ENCODE results near the gene CHRNA4. TPM values are rescaled to one million over a fixed set of nuclear protein-coding genes. Genes with fewer than 3 reads are reported as not detected.

Gene CHRNA4
- not detected in 2 replicates for total RNA-seq

DNA sequence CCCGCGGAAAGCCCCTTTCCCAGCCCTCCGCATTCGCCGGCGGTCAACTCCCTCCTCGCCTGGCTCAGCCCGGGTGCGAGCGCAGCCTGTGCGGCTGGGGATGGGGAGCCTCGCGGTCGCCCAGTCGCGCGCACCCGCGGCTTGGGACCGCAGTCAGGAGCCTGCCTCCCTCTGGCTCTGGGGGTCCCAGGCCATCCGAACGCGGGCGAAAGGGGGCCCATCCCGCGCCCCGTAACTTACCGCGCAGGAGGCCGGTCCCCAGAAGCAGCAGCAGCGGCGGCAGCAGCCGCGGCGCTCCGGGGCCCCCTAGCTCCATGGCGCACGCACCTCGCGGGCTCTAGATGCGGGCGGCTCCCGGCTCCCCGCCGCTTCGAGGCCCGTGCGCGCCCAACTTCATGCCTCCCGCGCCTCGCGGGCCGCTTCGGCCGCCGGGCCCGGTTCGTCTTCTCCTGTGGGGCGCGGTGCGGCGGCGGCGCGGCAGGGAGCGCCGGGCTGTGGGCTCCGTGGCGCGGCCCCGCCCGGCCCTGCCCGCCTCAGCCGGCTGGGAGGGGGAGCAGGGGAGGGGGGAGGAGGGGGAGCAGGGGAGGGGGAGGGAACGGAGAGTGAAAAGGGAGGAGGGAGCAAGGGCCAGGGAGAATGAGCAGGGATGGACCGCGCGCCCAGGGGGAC, at the start of gene CHRNA4:
Gene CHRNA4, minus strand, starts transcription at position 500 of the 669 bp plus-strand sequence. Its CDS starts 184 bp downstream, at position 316.
- DNase-seq (ENCODE audit: low read depth) = no peak

- no peak for DNase-seq (ENCODE audit: low read depth)
Measured at GRCh38 chr20:63409834-63410435, 48.8 kb upstream of the CHRNA4 start.

- no peak for DNase-seq (ENCODE audit: low read depth)
Measured at GRCh38 chr20:63409066-63409833, 48.1 kb upstream of the CHRNA4 start.

GRCh38 chr20:63408684-63409046, 47.5 kb upstream of the CHRNA4 start:
- no peak for DNase-seq (ENCODE audit: low read depth)

- no peak for DNase-seq (ENCODE audit: low read depth)
Measured at GRCh38 chr20:63407928-63408683, 47.0 kb upstream of the CHRNA4 start.

- no peak for DNase-seq (ENCODE audit: low read depth)
Measured at GRCh38 chr20:63406617-63407245, 45.6 kb upstream of the CHRNA4 start.

DNA sequence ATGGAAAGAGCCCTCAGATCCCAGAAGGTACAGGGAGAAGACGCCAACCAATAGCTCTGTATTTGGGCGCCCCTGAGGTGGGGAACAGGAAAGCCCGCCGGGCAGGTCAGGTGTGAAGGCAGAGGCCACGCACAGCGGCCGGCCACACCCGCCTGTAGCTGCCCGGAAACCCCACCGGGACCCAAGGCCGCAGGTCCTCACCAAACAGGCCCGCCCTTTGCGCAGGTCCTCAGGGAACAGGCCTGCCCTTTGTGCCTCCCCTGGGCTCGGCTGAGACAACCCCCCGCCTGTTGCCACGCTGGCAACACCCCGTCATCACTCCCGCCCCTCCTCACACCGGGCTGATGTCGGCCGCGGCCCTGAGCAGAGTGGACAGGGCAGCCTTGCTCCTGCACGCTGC, 44.9 kb upstream of the CHRNA4 start:
- DNase-seq (ENCODE audit: low read depth) = no peak

DNA sequence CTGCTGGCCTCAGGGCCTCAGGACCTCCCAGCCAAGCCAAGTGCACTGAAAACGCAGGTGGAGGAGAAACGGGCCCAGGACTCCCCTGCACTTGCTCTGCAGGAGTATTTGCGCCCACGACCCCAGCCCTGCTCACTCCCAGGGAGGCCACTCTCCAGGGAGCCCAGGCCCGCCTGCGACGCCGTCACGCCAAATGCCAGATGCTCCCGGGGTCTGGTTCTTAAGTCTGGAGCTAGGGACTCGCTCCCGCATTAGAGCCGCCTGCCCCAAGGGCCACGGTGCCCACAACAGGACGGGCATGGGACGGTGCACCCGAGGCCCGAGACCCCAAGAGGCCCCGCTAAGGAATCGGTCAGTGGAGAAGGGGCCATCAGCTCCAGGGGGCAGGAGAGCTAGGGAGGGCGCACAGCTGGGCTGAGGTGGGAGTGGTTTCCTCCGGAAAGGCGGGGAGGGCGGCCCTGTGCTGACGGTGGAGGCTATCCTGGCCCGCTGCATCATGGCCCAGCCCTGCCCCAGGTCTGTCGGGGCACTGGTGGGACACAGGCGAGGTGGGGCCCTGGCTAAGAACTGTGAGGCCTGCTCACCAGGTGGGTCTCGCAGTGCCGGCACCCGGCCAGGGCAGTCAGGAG, 44.1 kb upstream of the CHRNA4 start:
- DNase-seq (ENCODE audit: low read depth) = no peak

- no peak for DNase-seq (ENCODE audit: low read depth)
Measured at GRCh38 chr20:63404129-63405085, 43.3 kb upstream of the CHRNA4 start.

DNA sequence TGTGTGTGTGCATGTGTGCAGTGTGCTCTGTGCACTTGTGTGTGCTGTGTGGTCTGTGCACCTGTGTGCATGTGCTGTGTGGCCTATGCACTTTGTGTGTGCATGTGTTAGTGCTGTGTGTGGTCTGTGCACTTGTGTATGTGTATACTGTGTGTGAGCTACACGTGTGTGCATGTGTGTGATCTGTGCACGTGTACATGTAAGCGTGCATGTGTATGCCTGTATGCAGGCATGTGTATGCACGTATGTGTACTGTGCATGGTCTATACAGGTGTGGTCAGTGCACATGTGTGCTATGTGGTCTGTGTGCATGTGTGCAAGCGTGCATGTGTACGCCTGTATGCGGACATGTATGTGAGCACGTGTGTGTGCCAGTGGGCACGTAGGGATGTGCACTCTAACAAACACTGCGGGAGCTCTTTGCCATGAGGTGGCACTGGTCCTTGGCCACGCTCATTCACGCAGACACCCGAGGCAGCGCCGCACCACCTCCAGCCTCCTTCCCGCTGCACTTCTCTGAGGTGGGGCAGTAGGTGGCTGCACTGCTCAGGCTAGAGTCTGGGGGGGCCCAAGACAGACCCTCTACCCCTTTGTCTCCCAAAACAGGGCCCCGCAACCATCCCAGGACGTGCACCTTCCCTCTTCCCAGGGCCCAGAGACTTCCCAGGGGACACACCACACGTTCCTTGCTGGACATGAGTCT, 42.4 kb upstream of the CHRNA4 start:
- no peak for DNase-seq (ENCODE audit: low read depth)

GRCh38 chr20:63402860-63403220, 41.7 kb upstream of the CHRNA4 start:
- DNase-seq (ENCODE audit: low read depth) = no peak

GRCh38 chr20:63402181-63402859, 41.2 kb upstream of the CHRNA4 start:
- no peak for DNase-seq (ENCODE audit: low read depth)

DNA sequence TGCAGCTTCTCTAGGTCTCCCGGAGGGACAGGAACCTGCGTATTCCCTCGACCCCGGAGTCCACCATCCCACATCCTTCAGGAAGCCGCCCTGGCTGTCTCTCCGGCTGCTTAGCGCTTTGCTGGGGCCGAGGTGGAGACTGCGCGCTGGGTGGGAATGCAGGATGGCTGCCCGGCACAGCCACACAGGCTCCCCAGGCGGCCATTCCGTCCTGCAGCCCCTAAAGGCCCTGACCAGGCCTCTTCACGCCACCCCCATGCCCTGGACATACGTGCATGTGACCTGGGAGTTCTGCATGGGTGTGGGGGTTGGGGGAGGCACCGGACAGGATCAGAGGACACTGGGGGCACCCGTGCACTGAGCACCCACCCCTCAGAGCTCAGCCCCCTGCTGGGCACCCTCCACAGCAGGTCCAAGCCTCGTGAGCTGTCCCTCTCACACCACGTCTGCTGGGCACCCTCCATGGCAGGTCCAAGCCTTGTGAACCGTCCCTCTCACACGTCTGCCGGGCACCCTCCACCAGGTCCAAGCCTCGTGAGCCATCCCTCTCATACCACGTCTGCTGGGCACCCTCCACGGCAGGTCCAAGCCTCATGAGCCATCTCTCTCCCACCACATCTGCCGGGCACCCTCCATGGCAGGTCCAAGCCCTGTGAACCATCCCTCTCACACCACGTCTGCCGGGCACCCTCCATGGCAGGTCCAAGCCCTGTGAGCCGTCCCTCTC, 40.4 kb upstream of the CHRNA4 start:
- DNase-seq (ENCODE audit: low read depth) = no peak

- DNase-seq (ENCODE audit: low read depth) = no peak
Measured at GRCh38 chr20:63400486-63401210, 39.5 kb upstream of the CHRNA4 start.

- DNase-seq (ENCODE audit: low read depth) = no peak
Measured at GRCh38 chr20:63399596-63400375, 38.6 kb upstream of the CHRNA4 start.

DNA sequence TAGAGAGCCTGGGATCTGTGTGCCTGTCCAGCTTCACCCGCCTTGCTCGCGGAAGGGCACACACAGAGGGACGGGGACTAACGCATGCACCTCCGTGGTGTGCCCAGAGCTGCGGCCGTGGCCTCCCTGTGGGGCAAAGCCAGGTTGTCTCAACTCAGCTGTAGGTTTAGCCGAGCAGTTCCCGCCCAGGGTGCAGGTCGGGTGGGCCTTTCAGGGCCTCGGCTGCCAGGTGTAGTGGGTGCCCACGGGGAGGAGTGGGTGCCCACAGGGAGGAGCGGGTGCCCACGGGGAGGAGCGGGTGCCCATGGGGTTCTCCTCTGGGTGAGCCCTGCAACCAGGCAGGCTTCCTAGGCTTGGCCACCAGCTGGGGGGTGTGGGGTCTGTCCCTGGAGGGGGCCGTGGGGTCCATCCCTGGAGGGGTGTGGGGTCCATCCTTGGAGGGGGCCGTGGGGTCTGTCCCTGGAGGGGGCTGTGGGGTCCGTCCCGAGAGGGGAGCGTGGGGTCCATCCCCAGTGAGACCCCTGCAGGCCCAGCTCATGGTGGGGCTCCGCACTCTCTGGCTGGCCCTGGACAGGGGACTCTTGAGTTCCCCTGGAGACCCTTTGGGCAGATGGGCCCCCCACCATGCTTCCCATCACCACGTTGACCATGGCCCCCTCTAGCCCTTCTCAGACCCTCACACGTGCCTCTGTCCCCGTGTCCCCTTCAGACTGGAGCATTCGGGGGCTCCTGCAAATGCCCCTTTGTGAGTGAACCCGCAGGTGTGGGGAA, 37.8 kb upstream of the CHRNA4 start:
- DNase-seq (ENCODE audit: low read depth) = no peak
